Occipital lobe (tissue), 2 donors: ENCODE results near the gene LPIN2. TPM values are rescaled to one million over a fixed set of nuclear protein-coding genes. Genes with fewer than 3 reads are reported as not detected.
"Not testable (repeated sequence)": the region's sequence is repeated elsewhere in the genome, so short reads cannot be mapped to it uniquely, and the experiment has no call there.

ENCODE experiments used
- DNase-seq: peaks from one replicate; lab custom pipeline; 2025; lab: John Stamatoyannopoulos, UW
- total RNA-seq: library from RNA; depleted of rRNA; stranded (reverse); fragments of >200 nt; gene quantifications from one replicate; pipeline ENCODE4 v1.2.3, GENCODE V29; 2014

The LPIN2 gene
- total RNA-seq, 1 donor from 2014 or later = 39.9 TPM

GRCh38 chr18:3010086-3010485 is 2.9 kb downstream of the LPIN2 start:
- DNase-seq = no peak

DNA sequence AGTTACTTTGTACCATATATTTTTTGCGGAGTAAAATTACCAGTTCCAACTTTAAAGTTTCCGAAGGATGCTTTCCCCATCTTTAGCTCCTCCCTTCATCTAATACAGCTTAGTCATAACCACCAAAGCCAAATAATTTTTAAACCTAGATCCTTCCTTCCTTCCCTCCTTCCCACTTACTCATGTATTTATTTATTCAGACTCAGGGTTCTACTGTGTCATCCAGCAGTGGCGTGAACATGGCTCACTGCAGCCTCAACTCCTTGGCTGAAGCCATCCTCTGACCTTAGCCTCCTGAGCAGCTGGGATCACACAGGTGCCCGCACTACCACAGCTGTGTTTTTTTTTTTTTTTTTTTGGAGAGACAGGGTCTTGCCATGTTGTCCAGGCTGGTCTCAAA is 4.4 kb downstream of the LPIN2 start:
- no peak for DNase-seq

- DNase-seq = no peak
These were observed 5.5 kb downstream of the LPIN2 start for GRCh38 chr18:3007491-3007890.

- DNase-seq = no peak
These were observed 7.5 kb downstream of the LPIN2 start for GRCh38 chr18:3005462-3005861.

DNA sequence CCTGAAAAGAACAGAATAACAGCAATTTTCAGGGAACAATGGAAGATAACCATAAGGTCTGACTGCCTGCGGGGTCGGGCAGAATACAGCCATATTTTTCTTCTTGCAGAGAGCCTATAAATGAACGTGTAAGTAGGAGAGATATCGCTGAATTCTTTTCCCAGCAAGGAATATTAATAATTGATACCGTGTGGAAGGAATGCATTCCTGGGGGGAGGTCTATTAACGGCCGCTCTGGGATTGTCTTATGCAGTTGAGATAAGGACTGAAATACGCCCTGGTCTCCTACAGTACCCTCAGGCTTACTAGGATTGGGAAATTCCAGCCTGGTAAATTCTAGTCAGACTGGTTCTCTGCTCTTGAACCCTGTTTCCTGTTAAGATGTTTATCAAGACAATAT is 9.2 kb downstream of the LPIN2 start:
- DNase-seq = not testable (repeated sequence)

DNA sequence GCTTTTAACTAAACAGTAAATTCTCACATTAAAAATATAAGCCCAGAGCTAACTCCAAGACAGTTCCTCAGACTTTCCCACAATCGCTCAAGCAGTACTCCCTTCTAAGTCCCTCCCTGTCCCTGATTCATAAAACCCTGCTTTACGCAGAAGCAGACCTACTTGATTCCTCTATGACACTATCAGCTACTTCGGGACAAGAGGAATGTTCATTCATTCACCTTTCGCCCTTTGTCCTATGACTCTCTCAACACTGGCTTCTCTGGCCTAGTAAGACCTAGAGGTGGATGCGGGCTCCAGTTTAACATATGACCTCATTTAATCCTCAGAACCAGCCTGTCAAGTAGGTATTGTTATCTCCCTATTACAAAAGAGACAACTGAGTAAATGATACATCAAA is 10.2 kb downstream of the LPIN2 start:
- no peak for DNase-seq

- no peak for DNase-seq
These were observed 14.3 kb downstream of the LPIN2 start for GRCh38 chr18:2998644-2999043.

GRCh38 chr18:2997846-2998564 is 14.9 kb downstream of the LPIN2 start:
- DNase-seq = no peak

DNA sequence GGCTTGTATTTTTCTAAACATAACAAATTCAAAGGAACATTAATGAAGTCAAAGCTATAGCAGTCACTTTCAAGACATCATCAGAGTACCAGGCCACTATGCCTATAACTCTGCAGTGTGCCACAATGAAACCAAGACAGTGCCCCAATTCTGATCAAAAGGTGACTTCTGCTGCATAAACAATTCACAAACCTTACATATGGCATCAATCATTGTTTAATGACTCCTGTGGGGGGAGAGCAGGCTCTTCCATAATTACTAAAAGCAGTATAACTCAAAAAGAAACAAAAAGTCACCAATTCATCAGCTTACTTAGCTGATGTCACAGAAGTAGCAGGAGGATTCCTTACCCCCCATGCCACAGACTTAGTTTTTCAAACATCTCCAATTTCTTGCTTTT is 15.5 kb downstream of the LPIN2 start:
- DNase-seq = no peak

DNA sequence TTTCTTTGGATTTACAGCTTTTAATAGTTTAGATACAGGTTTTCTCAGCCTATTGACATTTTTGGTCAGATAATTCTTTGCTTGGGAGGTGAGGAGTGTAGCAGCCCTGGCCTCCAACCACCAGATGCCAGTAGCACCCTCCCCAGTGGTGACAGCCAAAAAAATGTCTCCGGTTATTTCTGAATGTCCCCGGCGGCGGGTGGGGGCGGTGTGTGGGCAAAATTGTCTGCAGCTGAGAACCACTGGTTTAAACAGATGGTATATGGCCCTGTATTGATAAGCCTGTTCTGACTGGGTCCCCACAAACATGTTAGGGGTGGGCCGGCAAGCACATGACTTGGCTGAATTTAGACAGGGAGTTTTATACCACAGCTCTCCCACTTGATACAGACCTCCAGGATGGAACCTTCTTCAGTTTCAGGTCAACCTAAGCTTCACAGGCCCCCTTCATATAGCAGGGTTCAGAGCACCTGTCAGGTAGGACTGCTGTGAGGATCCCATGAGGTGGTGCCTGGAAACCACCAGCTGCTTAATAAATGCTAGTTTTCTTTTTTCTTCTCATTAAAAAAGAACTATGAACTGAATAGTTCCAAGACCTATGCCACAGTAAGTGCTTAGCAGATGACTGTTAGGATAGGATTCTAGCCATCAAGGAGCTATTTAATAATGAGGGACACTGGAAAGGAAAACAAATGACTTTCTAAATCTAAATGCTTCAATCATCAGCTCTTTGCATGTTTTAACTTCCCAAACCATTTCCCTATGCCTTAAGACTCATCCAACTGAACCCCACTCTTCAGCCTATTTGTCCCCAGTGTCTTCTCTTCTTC is 18.1 kb downstream of the LPIN2 start:
- DNase-seq = no peak

GRCh38 chr18:2994020-2994589 is 18.8 kb downstream of the LPIN2 start:
- DNase-seq = no peak

DNA sequence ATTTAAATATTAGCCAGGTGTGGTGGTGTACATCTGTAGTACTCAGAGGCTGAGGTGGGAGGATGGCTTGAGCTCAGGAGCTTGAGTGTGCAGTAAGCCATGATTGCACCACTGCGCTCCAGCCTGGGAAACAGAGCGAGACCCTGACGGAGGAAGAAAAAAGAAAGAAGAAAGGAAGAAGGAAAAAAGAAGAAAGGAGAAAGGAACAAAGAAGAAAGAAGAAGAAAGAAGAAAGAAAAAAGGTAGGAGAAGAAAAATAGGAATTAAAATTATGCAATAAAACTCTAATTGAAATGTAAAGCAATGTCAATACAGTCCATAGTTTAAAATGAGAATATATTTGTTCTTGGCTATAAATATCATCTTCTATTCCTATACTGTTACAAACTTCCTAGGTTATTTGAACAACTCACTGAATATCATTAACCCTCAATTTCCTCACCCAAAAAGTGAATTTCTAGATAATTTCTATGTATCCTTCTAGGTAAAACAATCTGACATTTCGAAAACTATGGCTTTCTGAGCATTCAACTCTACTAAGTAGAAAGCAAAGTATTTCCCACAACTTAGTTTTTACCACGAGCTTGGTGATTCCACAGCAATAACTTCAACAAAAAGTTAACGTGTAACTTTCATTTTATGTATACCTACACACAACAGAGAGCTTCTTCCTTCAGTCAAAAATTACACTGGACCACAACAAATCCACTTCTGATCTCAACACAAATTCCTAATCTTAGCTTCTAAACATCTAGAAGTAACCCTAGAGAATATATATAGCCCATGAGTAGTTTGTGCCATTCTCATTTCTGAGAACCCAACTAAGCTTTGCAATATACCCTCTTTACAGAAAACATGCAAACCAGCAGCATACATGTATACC is 19.7 kb downstream of the LPIN2 start:
- DNase-seq = no peak

GRCh38 chr18:2990956-2991640 is 21.8 kb downstream of the LPIN2 start:
- no peak for DNase-seq

GRCh38 chr18:2987876-2988790 is 24.8 kb downstream of the LPIN2 start:
- no peak for DNase-seq

GRCh38 chr18:2986150-2986865 is 26.6 kb downstream of the LPIN2 start:
- DNase-seq = no peak

DNA sequence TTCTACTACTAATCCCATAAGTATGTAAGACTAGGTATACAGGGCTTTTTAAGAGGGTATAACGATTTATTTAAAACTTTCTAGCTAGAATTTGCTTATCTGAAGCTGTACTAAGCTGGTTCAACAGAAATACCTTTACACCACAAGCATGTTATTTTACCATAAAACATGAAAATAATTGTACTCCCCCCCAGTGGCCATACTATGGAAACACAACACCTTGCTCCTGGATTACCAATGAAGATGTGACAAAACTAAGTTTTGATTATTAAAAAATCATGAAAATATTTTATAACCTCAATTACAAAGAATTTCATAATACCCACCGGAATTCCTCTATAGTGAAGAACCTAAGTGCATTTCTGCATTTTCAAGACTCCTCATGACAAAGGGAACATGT is 27.3 kb downstream of the LPIN2 start:
- DNase-seq = no peak

DNA sequence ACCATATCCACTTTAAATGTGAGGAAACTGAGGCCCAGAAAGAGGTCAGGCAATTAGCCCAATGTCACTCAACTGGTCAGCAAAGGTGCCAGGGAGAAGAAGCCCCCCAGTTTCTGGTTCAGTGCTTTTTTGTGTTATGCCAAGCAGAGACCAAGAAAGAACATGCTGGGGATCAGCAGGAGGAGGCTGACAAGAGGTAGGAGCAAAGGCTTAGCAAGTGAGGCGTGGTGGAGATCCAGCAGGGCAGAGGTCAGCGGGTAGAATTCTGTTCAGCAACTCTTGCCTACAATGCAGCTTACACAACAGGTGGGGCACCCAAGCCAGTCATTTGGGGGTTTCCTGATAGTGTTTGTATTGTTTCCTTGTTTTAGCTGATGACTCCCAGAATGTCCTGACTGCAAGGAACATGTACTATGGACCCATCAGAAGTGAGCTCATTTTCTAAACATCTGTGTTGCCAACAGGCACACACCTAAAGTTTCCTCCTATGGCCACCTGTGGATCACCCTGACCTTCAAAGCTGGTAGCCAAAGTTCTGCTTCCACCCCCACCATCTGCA is 28.2 kb downstream of the LPIN2 start:
- no peak for DNase-seq

- DNase-seq = no peak
These were observed 28.9 kb downstream of the LPIN2 start for GRCh38 chr18:2984091-2984490.

DNA sequence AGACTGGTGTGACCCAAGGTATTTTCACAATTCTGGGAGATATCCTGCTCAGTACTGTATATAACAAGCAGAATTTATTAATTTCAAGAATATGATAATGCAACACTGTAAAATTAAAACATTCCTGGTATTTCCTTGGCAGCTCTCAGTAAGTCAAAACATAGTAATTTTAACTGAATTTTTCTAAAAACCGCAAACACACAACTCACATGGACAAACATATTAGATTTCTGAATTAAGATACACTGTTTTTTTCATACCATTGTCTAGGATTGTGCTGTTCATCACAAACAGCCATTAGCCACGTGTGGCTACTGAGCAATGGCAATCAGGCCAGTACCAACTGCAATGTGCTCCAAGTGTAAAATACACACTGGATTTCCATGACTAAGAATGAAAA is 29.6 kb downstream of the LPIN2 start:
- DNase-seq = no peak
